H1 (cell line): ENCODE measurements around the gene TACC2. TPM values are rescaled to one million over a fixed set of nuclear protein-coding genes. Genes with fewer than 3 reads are reported as not detected.
"Not testable (repeated sequence)": the region's sequence is repeated elsewhere in the genome, so short reads cannot be mapped to it uniquely, and the experiment has no call there.

Experiments used
- CTCF ChIA-PET: fragments of 300-600 bp; sonication (Branson Sonifier 250); formaldehyde crosslinking; loops from one replicate; lab custom pipeline; 2021; ENCODE audit not compliant: partially characterized antibody; lab: Charles Lee
- POLR2A ChIA-PET: fragments of 300-600 bp; sonication (Branson Sonifier 250); formaldehyde crosslinking; loops from one replicate; lab custom pipeline; 2021; ENCODE audit warnings: inconsistent platforms; ENCODE audit not compliant: partially characterized antibody; lab: Charles Lee
- DNase-seq, 2 experiments: peaks; one replicate each; pipeline versions ENCODE4 v3.0.0 to v3.0.0-alpha.2; 2010 to 2022; ENCODE audit warnings: low spot score in 2 of 2, low read depth in 1 of 2, mixed read lengths in 1 of 2
- FAIRE-seq: peaks from 2 replicates; lab custom pipeline; 2011; peaks lifted over from hg19 to GRCh38; lab: Jason Lieb, UNC
- H2AFZ ChIP-seq: 2 replicates; pipeline ENCODE4 v1.8.1; 2012; ENCODE audit warnings: low read length, inconsistent platforms
- H2AK5ac ChIP-seq: 2 replicates; pipeline ENCODE4 v1.6.1; 2013; ENCODE audit warnings: low read depth, low read length
- H2BK120ac ChIP-seq: replicated peaks from 2 replicates; pipeline ENCODE3; 2013; ENCODE audit warnings: low read depth, low read length, inconsistent platforms
- H2BK12ac ChIP-seq: 2 replicates; pipeline ENCODE4 v1.6.1; 2013; ENCODE audit warnings: low read depth, low read length
- H2BK15ac ChIP-seq: 2 replicates; pipeline ENCODE4 v1.6.1; 2013; ENCODE audit warnings: low read length
- H2BK20ac ChIP-seq: 2 replicates; pipeline ENCODE4 v1.6.1; 2013; ENCODE audit warnings: low read length
- H2BK5ac ChIP-seq: 2 replicates; pipeline ENCODE4 v1.6.1; 2013; ENCODE audit warnings: low read depth, low read length
- H3K14ac ChIP-seq: 2 replicates; pipeline ENCODE4 v1.6.1; 2013; ENCODE audit warnings: inconsistent platforms; ENCODE audit not compliant: insufficient read length
- H3K18ac ChIP-seq: 2 replicates; pipeline ENCODE4 v1.6.1; 2013; ENCODE audit warnings: low read length; ENCODE audit errors: extremely low read depth
- H3K23ac ChIP-seq: 2 replicates; pipeline ENCODE4 v1.6.1; 2013; ENCODE audit warnings: inconsistent platforms; ENCODE audit not compliant: insufficient read length
- H3K23me2 ChIP-seq: 2 replicates; pipeline ENCODE4 v1.6.1; 2013; ENCODE audit warnings: low read depth, low read length
- H3K27ac ChIP-seq: 2 replicates; pipeline ENCODE4 v1.6.1; 2011; ENCODE audit warnings: low read depth, low read length, inconsistent platforms
- H3K27me3 ChIP-seq, 4 experiments: replicated peaks in 1 of 4; 1 replicate in 1 of 4; 2 replicates in 3 of 4; pipeline versions ENCODE4 v1.6.1 to v1.8.1; 2011 to 2013; ENCODE audit warnings: low read length in 3 of 4, mild to moderate bottlenecking in 3 of 4, inconsistent platforms in 2 of 4, mixed read lengths in 2 of 4, moderate library complexity in 1 of 4; ENCODE audit not compliant: control insufficient read depth in 3 of 4, insufficient read depth in 3 of 4; ENCODE audit errors: extremely low read depth in 1 of 4
- H3K36me3 ChIP-seq, 4 experiments: 2 replicates each; pipeline versions ENCODE4 v1.6.1 to v1.8.1; 2011 to 2013; ENCODE audit warnings: mild to moderate bottlenecking in 4 of 4, low read length in 3 of 4, moderate library complexity in 2 of 4, control low read depth in 1 of 4, inconsistent platforms in 1 of 4; ENCODE audit not compliant: insufficient read depth in 4 of 4, control insufficient read depth in 2 of 4
- H3K4ac ChIP-seq: replicated peaks from 2 replicates; pipeline ENCODE3; 2013; ENCODE audit warnings: low read length, low read depth, mixed read lengths, inconsistent platforms; ENCODE audit not compliant: insufficient read length
- H3K4me1 ChIP-seq, 4 experiments: replicated peaks in 1 of 4; 1 replicate in 1 of 4; 2 replicates in 3 of 4; pipeline versions ENCODE4 v1.6.1 to v1.8.1; 2011 to 2013; ENCODE audit warnings: low read length in 3 of 4, inconsistent platforms in 2 of 4, mixed read lengths in 1 of 4; ENCODE audit not compliant: insufficient read depth in 4 of 4, control insufficient read depth in 3 of 4
- H3K4me2 ChIP-seq, 2 experiments: 2 replicates each; pipeline versions ENCODE4 v1.6.1 to v1.8.1; 2011 to 2013; ENCODE audit warnings: low read depth in 2 of 2, low read length in 2 of 2, control low read depth in 1 of 2, inconsistent platforms in 1 of 2, mild to moderate bottlenecking in 1 of 2; ENCODE audit not compliant: insufficient read depth in 1 of 2
- H3K4me3 ChIP-seq, 4 experiments: fragments of 200-600, 300-600 bp in 1 of 4; sonication (generic), shearing (Covaris generic), sonication (Bioruptor Twin) in 1 of 4; 2 replicates each; pipeline versions ENCODE4 v1.5.1 to v1.8.1; 2011 to 2016; ENCODE audit warnings: low read length in 4 of 4, low read depth in 3 of 4, control low read depth in 2 of 4, inconsistent platforms in 2 of 4, mild to moderate bottlenecking in 2 of 4, mixed read lengths in 1 of 4, moderate library complexity in 1 of 4; ENCODE audit not compliant: insufficient read depth in 2 of 4; ENCODE audit errors: extremely low read depth in 1 of 4
- H3K56ac ChIP-seq: replicated peaks from 2 replicates; pipeline ENCODE3; 2013; ENCODE audit warnings: low read depth, mild to moderate bottlenecking, mixed read lengths, low read length, inconsistent platforms; ENCODE audit not compliant: insufficient read length
- H3K79me1 ChIP-seq: 2 replicates; pipeline ENCODE4 v1.6.1; 2013; ENCODE audit warnings: low read depth, low read length, control low read depth
- H3K79me2 ChIP-seq, 2 experiments: 2 replicates each; pipeline versions ENCODE4 v1.6.1 to v1.8.1; 2012 to 2013; ENCODE audit warnings: low read length in 2 of 2, mild to moderate bottlenecking in 2 of 2, inconsistent platforms in 1 of 2; ENCODE audit not compliant: insufficient read depth in 2 of 2, control insufficient read depth in 1 of 2
- H3K9ac ChIP-seq, 4 experiments: replicated peaks in 1 of 4; 1 replicate in 1 of 4; 2 replicates in 3 of 4; pipeline versions ENCODE4 v1.6.1 to v1.8.1; 2011 to 2013; ENCODE audit warnings: low read depth in 3 of 4, low read length in 3 of 4, control low read depth in 2 of 4, mild to moderate bottlenecking in 2 of 4, moderate library complexity in 2 of 4, inconsistent platforms in 1 of 4; ENCODE audit errors: extremely low read depth in 1 of 4
- H3K9me3 ChIP-seq, 2 experiments: 2 replicates each; pipeline versions ENCODE4 v1.6.1 to v1.8.1; 2012 to 2013; ENCODE audit warnings: mild to moderate bottlenecking in 2 of 2, moderate library complexity in 2 of 2, control low read depth in 1 of 2, inconsistent platforms in 1 of 2, low read depth in 1 of 2, low read length in 1 of 2, mixed read lengths in 1 of 2; ENCODE audit not compliant: insufficient read depth in 2 of 2
- H4K20me1 ChIP-seq, 2 experiments: replicated peaks in 1 of 2; 2 replicates each; pipeline versions ENCODE3 to v1.8.1; 2011 to 2013; ENCODE audit warnings: inconsistent platforms in 2 of 2, low read length in 2 of 2, mild to moderate bottlenecking in 1 of 2; ENCODE audit not compliant: insufficient read depth in 2 of 2, control insufficient read depth in 1 of 2
- H4K5ac ChIP-seq: 2 replicates; pipeline ENCODE4 v1.6.1; 2013; ENCODE audit warnings: low read length, low read depth, mixed read lengths, inconsistent platforms; ENCODE audit not compliant: insufficient read length
- H4K8ac ChIP-seq: 2 replicates; pipeline ENCODE4 v1.8.0; 2013; ENCODE audit warnings: mild to moderate bottlenecking, moderate library complexity, low read length, inconsistent platforms; ENCODE audit not compliant: insufficient read depth; ENCODE audit errors: extremely low read depth
- H4K91ac ChIP-seq: replicated peaks from 2 replicates; pipeline ENCODE3; 2013; ENCODE audit warnings: low read length, mixed read lengths, inconsistent platforms; ENCODE audit not compliant: insufficient read length
- WGBS, 2 experiments: shearing (Covaris generic) in 1 of 2; methylation state at CpG; one replicate each; pipeline versions ENCODE4 v1.1.6 to v1.1.7; 2013 to 2015; ENCODE audit warnings: low lambda C conversion rate in 2 of 2, mixed read lengths in 2 of 2, inconsistent platforms in 1 of 2, low coverage in 1 of 2, missing lambda C conversion rate in 1 of 2; ENCODE audit not compliant: insufficient replicate concordance in 2 of 2, insufficient coverage in 1 of 2, insufficient read length in 1 of 2; ENCODE audit errors: extremely low coverage in 1 of 2, missing lambda C conversion rate in 1 of 2; 5-methylcytosine and 5-hydroxymethylcytosine counted together
- polyA plus RNA-seq, 7 experiments: library from polyadenylated mRNA; depleted of rRNA in 3 of 7; stranded (reverse) in 5 of 7; unstranded in 2 of 7; fragments of >200 nt in 5 of 7; fragments of 200-250 nt in 2 of 7; gene quantifications; 1 replicate in 5 of 7; 2 replicates in 1 of 7; 4 replicates in 1 of 7; pipeline versions ENCODE4 v1.2.1 to v1.2.3, GENCODE V29; 2011 to 2013; ENCODE audit warnings: missing spikeins in 2 of 7, mixed read lengths in 2 of 7
- total RNA-seq: library from RNA; stranded (reverse); fragmentation: NEBNext Ultra II Directional; extraction: Animal tissue kit (Norgen Biotek cat#: 25700); gene quantifications from 2 replicates; pipeline ENCODE4 v1.2.1, GENCODE V29; 2021

Gene TACC2
- total and polyA plus RNA-seq, 2 of the 8 experiments (the other 6 are each of a cell fraction or from before 2014, with no cell fraction given), result 21.2 to 46.6 TPM

- H3K79me2 ChIP-seq, H3K27me3 ChIP-seq, H2BK20ac ChIP-seq, H3K4me2 ChIP-seq, H3K9ac ChIP-seq, H3K4ac ChIP-seq, H3K18ac ChIP-seq, H3K4me3 ChIP-seq, H4K5ac ChIP-seq, DNase-seq, CTCF ChIA-PET, H2BK12ac ChIP-seq, H3K36me3 ChIP-seq, H3K27ac ChIP-seq, H2AFZ ChIP-seq, H4K91ac ChIP-seq, H4K20me1 ChIP-seq, H2BK15ac ChIP-seq, H3K4me1 ChIP-seq, H3K23me2 ChIP-seq, H2BK5ac ChIP-seq, H4K8ac ChIP-seq, POLR2A ChIA-PET, FAIRE-seq, H3K56ac ChIP-seq, H2AK5ac ChIP-seq, H2BK120ac ChIP-seq, H3K9me3 ChIP-seq, H3K23ac ChIP-seq, H3K79me1 ChIP-seq, H3K14ac ChIP-seq: not testable (repeated sequence)
- WGBS, 2 experiments, result 72% methylated on average over 4 of the region's 4 CpGs; no CpG with 5 or more reads in 1 of the 2 experiments
Observed at GRCh38 chr10:122017926-122018325, 29.0 kb downstream of the TACC2 start.
